D721Med (cell line): ENCODE results near the gene CDK5R2.

ENCODE experiments used
- DNase-seq: peaks from one replicate; pipeline ENCODE4 v3.0.0; 2011; ENCODE audit warnings: low spot score; ENCODE audit not compliant: insufficient read length
- FAIRE-seq: peaks from 2 replicates; lab custom pipeline; 2011; peaks lifted over from hg19 to GRCh38; lab: Jason Lieb, UNC
- CTCF ChIP-seq: IDR thresholded peaks from 2 replicates; pipeline ENCODE4 v1.5.1; 2012; ENCODE audit warnings: mild to moderate bottlenecking, control low read depth; ENCODE audit not compliant: insufficient read depth; ENCODE audit errors: missing control alignments

CDK5R2 gene

DNA sequence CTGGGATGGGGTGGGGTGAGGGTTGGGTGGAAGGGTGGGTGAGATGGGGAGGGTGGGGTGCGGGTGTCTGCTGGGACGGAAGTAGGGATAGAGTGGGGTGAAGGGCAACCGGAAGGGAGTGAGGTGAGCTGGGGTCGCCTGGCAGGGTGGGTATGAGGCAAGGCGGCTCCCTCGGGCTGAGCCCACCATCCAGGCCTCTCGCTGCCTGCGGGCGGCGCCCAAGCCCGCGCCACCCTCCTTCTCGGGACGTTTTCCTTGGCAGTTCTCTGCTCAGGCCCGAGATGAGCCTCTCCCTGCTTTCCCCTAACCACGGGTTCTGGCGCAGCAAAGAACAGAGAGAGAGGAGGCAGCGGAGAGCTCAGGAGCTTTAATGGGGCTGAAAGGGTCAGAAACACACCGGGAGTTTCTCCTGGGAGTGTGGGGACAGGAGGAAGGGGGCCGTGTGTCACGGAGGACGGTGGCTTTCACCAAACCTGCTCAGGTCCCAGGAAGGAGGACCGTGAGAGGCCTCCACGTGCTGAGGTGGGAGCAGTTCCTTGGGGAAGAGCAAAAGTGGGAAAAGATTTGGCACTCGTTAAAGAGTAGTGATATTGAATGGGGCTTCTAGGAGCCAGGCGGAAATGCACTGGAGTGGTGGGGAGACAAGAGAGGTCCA is 21.4 kb downstream of the CDK5R2 start:
- DNase-seq (peak; percentile 3), FAIRE-seq (no peak)
- TF ChIP-seq CTCF, result peak; percentile 6

DNA sequence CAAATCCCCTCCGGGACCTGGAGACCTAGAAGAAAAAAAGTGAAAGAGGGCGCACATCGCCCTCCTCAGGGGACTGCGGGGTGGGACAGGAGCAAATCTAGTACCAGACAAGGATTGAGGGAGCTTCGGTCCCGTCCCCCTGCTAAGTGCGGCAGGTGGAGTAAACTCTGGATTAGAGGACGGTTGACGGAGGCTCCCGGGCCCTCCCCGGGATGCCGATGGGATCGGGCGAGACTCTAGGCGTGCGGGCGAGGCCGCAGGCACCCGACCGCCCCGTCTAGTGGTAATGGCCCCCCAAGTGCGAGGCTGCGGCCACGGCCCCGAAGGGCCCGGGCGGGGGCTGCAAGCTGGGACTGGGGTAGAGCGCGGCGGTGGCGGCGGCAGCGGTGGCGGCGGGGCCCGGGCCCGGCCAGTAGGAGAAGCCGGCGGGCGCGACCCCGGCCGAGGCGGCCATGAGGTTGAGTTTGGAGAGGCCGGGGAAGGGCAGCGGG is 22.0 kb downstream of the CDK5R2 start:
- FAIRE-seq (no peak), DNase-seq (peak; percentile 15)
- peak; percentile 30 for TF ChIP-seq CTCF

DNA sequence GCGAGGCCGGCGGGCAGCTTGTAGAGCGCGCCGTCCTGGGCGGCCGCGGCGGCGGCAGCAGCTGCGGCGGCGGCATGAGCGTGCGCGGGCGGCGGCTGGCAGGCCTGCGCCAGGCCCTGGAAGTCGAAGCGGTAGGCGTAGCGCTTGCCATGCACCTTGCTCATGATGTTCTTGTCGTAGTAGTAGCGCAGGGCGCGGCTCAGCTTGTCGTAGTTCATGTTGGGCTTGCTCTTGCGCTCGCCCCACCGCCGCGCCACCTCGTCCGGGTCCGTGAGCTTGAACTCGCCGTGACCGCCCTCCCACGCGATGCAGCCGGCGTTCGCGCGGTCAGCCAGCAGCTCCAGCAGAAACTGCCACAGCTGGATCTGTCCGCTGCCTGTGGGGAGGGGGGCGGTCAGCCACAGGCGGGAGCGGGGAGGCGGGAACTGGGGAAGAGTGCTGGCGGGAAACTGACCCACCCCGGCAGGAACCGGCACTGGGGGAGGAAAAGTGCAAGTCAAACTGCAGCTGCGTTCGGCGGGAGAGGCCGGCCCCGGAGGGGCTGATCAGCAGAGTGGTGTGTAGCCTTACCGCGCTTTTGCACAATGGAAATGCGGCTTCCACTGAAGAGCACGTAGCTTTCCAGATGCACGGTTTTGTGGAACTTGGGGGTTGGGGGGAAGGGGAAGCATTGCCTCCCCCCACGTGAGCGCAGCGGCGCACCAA is 22.6 kb downstream of the CDK5R2 start:
- FAIRE-seq (no peak), DNase-seq (no peak)
- TF ChIP-seq CTCF, result no peak

DNA sequence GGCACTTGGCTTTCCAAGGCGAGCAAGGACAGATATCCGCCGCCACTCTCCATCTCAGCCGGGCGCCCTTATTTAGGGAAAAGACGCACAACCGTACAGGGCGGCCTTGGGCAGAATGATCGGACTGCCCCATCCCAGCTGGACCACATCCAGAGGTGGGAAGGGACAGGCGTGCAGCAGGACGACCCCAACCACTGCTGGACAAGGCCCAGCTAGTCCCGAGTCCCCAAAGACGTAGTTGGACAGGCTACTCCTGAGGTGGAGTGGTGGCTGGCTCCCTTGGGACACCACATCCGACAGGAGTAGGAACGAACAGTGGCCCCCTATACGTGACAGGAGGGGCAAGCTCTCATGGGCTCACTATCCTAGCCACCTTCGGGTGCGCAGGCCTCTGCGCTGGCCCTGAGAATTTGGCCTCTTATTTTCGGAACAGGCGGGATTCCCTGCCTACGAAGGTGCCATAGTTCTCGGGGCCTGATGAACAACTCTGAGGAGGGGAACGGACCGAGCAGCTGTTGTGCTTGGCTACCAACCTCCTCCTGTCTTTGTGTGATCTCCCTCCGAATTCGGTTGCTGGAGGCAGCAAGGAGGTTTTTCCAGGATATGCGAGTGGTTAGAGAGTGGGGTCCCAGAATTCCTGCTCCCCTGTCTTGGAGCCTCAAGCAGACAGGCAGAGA is 23.3 kb downstream of the CDK5R2 start:
- FAIRE-seq, result no peak
- no peak for TF ChIP-seq CTCF
- DNase-seq, result peak; percentile 6

GRCh38 chr2:218983263-218983933 is 23.9 kb downstream of the CDK5R2 start:
- FAIRE-seq (no peak), DNase-seq (peak; percentile 6)
- no peak for TF ChIP-seq CTCF

DNA sequence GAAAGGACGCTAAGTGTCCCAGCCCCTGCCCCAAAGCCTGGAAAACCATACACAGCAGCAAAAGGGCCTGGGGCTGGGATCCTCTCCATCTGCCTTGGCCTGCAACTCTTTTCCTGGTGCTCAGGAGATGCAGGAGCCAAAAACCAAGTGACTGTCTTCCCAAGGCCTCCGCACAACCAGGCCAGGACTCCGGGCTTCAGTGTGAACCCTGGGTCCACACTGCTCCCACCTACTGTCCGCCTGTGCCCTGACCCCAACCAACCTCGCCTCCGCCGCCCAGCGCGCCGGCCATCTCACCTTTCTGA is 24.4 kb downstream of the CDK5R2 start:
- no peak for TF ChIP-seq CTCF
- FAIRE-seq, result no peak

More for the DNA sequence above, 24.4 kb downstream of the CDK5R2 start:
- DNase-seq, result peak; percentile 5
